ENCODE measurements around the gene TMEM220.

Gene TMEM220

GRCh38 chr17:10664571-10664970, 65.3 kb downstream of the TMEM220 start:
- no peak for DNase-seq (ENCODE audit: low read depth)

All from iris pigment epithelial cell (primary cell).